Stimulated activated CD4-positive, alpha-beta T cell treated with anti-CD3 and anti-CD28 coated beads, Interleukin-4, amount 100 ng/mL, for 4 hours (primary cell): ENCODE measurements around the gene TOX2.

ENCODE experiments used
- DNase-seq, 2 experiments: peaks; one replicate each; pipeline ENCODE4 v3.0.0-alpha.2; 2020

TOX2 gene

DNA sequence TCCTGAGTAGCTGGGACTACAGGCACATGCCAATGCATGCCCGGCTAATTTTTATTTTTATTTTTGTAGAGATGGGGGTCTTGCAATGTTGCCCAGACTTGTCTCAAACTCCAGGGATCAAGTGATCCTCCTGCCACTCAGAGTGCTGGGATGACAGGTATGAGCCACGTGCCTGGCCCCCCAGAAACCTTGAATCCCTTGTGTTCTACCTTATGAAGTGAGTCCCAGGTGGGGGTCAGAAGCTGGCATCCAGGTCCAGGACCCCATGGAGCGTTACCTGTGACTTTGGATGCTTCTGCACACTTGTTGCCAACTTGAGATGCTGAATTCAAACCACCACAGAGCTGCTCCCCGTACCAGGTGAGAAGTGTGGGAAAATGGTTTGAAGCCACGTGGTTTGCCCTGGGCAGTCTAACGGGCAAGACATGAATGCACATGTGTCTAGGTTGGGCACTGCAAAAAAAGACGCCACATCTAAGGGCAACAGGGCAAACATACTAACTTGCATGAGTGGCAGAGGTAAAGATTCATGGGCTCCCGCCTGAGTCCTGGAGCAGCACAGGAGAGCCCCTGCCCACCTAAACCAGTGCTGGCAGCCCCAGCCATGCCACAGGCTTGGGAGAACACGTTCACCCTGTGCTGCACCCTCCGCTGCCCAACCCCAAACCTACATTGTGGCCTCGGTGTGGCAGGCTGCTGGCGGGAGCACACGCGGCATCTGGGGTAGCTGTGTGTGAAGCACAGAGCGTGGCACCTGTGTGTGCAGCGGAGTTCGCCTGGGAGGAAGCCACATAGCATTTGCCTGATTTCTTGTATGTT is 171.2 kb downstream of the TOX2 start:
- no peak for DNase-seq

DNA sequence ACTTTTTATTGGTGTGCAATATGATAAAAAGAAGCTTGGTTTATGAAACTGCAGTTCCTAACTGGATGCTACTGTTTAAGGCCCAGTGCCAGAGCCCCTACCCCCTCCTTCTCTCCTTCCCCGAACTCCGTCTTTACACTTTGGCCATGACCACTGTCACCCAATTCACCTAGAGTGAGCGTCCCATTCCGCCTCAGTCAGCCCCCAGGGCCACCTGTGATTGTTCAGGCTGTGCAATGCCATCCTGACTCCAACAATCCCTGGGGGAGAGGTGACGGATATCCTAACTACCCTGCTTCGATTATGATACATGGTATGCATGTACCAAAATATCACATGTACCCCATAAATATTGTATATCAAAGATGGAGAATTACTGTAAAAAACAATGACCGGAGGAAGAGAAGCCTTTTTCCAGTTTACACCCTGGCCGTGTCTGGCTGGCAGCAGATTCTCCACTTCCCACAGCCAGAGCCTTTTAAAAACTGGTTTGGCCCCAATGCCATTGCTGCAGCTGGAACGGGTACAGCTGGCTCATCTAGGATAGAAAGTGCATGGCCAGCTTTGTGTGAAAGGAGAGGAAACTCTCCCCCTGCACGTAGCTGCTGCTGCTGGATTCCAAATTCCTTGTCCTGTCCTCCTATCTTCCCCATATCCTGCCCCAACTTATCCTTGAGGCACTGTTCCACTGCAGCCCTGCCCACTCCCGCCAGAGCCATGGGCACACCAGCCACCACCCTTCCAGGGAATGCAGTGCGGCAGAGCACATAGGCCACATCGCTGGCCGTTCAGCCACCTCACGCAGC is 172.6 kb downstream of the TOX2 start:
- DNase-seq: no peak

GRCh38 chr20:44087857-44088120 is 173.1 kb downstream of the TOX2 start:
- no peak for DNase-seq

DNA sequence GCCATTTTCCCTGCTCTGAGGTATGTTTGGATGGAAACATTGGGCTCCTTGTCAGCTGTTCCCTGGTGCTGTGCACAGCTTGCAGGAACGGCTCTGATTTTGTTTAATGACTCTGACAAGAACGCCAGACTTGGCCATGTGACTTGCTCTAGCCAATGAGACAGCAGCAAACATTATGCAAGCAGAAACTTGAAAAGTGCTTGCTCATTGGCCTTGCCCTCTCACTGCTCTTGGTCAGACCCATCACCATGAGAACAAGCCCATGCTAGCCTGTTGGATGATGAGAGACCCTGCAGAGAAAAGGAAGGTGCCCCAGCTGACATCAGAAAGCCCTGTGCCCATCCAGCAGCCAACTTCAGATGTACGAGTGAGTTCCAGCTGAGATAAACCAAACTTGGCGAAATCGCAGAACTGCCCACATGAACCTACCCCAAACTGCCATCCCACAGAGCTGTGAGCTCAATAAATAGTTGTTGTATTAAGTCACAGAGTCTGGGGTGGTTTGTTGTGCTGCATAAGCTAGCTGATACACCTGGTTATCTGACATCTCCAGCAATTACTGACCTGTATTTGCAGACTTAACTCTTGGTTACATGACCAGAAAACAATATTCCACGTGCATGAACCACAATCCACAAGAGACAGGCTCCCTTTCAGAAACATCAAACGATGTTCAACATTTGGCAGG is 175.5 kb downstream of the TOX2 start:
- no peak for DNase-seq

DNA sequence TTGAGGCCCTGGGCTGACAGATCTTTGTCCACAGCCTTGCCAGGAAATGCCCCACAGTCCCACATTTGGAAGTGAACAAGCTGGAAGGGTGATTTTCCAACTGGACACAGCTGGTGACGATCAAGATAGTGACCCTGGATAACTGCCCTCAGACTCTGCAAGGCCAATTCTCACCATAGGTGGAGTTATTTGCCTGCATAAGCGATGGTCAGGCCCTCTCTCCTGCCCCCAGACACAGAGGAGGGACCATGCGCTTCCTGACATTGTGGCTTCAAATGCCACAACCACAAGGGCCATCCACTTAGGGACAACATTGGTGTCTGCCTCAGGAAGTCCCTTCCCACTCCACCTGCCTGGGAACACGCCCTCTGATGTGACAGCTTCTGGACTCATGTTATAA is 176.4 kb downstream of the TOX2 start:
- DNase-seq: no peak

- no peak for DNase-seq
Observed at GRCh38 chr20:44092551-44093248, 178.0 kb downstream of the TOX2 start.

DNA sequence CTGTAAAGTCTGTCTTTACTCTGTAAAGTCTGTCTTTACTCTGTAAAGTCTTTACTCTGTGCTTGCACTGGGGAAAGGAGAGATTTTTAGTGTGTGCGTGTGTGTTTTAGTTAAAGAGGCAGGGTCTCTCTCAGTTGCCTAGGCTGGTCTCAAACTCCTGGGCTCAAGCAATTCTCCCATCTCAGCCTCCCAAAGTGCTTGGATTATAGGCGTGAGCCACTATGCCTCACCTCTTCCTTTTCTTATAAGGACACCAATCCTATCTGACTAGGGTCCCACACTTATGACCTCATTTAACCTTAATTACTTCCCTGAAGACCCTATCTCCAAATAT is 178.6 kb downstream of the TOX2 start:
- no peak for DNase-seq

DNA sequence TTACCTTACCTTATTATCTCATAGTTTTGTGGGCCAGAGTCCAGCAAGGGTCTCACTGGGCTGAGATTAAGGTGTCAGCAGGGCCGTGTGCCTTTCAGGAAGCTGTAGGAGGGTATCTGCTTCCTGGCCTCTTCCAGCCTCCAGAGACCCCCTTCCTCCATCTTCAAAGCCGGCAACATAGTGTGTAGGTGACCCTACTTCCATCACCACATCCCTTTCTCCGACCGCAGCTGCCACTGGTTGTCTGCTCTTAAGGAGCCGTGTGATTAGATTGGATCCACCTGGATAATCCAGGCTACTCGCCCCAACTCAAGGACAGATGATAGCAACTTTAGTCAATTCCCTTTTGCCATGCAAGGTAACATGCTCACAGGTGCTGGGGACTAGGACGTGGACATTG is 181.2 kb downstream of the TOX2 start:
- no peak for DNase-seq

- no peak for DNase-seq
Observed at GRCh38 chr20:44097521-44098255, 183.0 kb downstream of the TOX2 start.

DNA sequence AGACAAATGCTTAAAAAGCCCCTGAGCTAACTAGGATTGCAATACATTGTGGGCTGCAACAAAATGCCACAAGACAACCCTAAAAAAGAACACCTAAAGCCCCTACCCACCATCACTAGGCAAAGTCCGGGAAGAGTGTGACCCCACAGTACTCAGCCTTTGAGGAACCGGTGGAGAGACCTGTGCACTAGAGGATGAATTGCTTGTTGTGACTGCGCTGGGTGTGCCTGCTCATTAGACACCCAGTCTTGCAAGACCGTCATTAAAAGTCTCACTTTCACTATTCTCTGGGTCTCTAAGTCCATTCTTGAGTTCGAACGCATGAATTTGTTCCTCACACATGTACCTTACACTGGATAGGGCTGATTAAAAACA is 183.6 kb downstream of the TOX2 start:
- DNase-seq: no peak

DNA sequence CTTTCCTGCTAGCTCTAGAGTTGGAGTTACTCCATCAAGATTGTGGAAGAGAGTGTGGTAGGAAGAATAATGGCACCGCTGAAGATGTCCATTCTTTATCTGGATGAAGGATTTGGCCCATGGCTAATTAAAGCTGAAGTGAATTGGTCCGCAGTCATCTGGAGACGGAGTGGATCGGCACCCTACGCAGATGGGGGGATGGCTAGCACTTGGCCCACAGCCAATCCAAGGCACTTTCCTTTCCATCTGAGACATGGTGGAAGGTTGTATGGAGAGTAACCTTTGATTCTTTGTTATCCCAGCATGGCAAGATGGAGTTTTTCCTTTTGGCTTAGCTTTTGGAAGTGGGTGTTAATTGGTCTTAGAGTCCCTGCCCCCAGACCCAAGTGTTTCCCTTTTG is 184.0 kb downstream of the TOX2 start:
- no peak for DNase-seq

DNA sequence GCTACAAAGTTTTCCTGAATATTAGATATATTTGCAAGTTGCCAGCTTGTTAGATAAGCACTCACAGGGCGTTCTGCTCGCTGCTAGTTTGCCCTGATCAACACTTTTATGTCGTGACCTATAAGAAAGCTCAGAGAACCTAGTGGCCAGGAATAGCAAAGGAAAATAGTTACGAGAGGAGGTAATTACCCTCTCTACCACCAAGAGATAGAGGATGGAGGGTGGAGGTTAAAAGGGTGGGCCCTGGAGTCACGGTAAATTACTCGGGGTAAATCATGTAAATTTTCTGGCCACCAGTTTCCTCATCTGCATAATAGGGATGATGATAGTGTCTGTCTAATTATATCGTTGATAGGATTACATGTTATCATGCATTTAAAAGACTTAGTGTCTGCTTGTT is 185.2 kb downstream of the TOX2 start:
- DNase-seq: no peak

- no peak for DNase-seq
Observed at GRCh38 chr20:44102582-44102981, 187.9 kb downstream of the TOX2 start.

DNA sequence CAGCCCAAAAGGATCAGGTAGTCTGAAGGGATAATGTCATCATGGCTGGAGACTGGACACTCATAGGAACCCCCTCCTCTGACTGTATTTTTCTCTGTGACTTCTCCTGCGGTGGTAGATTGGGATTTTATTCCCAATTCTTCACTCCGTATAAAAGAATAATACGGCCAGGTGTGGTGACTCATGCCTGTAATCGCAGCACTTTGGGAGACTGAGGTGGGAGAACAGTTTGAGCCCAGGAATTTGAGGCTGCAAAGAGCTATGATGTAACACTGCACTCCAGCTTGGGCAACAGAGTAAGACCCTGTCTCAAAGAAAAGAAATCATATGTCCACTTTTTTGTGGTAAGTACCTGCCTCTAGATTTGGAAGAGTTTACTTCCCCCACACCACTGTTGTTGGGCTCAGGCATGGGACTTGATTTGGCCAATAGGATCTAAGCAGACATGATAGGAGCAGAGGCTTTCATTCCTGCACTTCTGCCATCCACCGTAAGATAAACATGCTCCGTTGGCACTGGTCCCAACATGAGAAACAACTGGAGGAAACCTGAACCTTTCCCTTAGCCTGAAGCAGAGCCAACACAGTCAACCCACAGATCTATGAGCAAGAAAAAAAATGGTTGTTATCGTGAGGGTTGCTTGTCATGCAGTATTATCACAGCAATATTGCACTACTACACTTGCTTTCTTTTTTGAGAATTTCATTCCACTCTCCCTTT is 190.3 kb downstream of the TOX2 start:
- DNase-seq: no peak

GRCh38 chr20:44106615-44107014 is 192.0 kb downstream of the TOX2 start:
- no peak for DNase-seq

GRCh38 chr20:44109951-44110361 is 195.3 kb downstream of the TOX2 start:
- no peak for DNase-seq

DNA sequence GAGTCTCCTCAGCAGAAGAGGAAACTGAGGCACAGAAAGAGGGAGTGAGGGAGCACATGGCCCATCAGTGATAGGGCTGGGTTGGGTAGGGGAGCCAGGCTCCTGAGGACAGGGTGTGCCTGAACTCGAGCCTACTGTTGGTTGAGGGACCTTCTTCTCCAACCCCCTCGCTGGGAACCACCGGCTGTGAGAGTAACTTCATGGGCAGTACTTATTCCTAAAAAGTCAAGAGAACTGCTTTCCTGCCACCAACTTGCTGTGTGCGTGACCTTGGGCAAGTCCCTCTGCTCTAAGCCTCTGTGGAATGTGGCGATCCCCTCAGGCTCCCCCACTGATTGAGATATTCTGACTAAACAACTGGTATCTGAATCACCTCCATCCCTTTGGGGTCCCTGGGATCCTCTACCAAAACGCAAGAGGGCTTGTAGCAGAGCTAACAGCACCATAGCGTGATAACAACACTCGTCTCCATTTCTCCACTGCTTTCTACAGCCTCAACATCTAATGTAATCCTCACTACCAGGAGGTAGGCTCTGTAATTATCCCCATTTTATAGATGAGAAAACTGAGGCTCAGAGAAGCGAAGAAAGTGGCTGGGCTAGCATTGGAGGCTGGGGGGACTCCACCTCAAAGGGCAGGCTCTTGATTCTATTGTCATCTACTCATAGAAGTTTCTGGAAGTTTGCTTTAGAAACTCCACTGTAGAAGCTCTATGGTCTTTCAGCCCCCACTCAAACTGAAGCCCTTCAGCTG is 196.3 kb downstream of the TOX2 start:
- no peak for DNase-seq

DNA sequence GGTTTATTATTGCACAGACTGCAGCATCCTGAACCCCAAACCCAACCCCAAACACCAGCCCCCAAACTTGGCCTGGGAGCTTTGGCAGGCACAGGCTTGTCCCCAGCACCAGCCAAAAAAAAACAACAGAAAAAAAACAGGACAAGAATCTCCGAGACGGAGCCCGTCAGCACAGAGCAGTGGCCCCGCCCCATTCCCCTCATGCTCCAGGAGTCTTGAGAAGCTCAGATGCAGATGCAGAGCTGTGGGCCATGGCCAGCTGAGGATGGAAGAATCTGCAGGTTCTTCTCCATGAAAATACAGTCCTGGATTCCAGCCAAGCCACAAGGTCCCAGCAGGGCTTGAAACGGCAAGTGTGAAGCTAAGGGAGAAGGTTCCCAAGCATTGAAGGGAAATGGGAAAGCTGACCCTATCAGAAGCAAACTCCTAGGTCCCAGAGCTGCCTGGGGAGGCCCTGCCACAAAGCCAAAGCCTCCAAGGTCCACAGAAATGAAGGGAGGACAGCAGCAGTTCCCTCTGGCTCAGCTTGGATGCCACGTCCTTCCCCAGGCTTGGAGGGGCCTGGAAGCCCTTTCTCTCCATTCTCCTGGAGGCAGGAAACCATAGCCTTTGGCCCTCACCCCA is 197.2 kb downstream of the TOX2 start:
- DNase-seq: no peak

DNA sequence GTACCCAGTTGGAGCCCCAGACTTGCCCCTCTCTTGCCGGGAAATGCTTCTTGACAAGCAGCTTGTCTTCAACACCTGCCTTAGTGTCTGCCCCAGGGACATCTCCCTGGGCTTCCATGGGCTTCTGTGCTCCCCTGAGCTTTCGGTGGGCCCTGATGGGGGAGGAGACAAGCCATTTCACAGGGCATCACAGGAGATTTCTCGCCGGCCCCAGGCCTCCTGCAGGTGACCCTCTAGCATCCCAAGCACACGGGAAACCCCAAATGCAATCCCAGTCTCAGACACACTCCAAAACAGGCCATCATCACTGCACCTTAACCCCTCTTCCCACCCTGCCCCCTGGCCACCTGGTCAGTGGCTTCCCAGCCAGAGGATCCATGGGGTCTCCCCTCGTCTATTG is 197.8 kb downstream of the TOX2 start:
- DNase-seq: no peak

DNA sequence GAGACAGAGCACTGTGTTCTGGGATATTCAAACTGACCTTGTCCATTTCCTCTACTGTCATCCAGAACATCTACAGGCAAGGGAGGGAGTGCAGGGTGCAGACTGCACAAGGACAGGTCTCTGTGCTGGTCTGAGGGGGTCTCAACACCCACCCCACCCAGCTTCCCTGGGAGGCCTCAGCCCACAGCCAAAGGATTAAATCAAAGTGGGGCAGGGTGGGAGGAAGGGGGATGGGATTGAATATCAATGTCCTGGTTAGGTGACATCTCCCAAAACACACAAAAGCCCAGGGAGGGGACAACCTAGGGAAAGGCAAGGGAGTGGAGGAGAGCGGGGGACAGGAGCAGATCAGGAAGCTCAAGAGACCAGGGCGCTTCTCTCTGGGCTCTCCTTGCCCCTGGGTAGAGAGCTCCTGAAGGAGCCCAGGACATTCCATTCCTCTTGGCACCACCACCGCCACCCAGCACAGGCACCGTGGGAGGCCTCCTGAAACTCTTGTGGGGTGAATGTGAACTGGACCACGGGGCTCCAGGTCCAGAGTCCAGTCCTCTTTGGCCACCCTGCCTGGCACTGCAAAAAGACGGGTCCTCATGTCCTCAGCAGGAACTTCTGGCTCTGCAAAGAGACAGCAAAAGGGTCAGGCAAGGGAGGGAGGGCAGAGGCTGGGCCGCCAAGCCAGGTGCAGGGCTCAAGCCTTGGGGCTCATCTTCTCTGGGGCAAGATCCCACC is 198.4 kb downstream of the TOX2 start:
- no peak for DNase-seq
